Dermis lymphatic vessel endothelial cell (primary cell): ENCODE measurements around the gene CKB. TPM values are rescaled to one million over a fixed set of nuclear protein-coding genes. Genes with fewer than 3 reads are reported as not detected.

Experiments used
- total RNA-seq: library from RNA; depleted of rRNA; stranded (reverse); fragments of >200 nt; gene quantifications from 2 replicates; pipeline ENCODE4 v1.2.1, GENCODE V29; 2014

The CKB gene
- 2.4 and 6.1 TPM in 2 replicates for total RNA-seq

GRCh38 chr14:103522649-103523574 is at the start of gene CKB:
CKB (minus strand) TSS chr14:103522830; CDS start chr14:103522493, 337 bp downstream.

GRCh38 chr14:103562429-103563225 is 40.0 kb upstream of the CKB start, which contains the start of the genes BAG5 and COA8:
BAG5 (minus strand) TSS chr14:103562657; CDS start chr14:103561164, 1,493 bp downstream.
COA8 (plus strand) TSS chr14:103562960; CDS start chr14:103563002, 42 bp downstream.

DNA sequence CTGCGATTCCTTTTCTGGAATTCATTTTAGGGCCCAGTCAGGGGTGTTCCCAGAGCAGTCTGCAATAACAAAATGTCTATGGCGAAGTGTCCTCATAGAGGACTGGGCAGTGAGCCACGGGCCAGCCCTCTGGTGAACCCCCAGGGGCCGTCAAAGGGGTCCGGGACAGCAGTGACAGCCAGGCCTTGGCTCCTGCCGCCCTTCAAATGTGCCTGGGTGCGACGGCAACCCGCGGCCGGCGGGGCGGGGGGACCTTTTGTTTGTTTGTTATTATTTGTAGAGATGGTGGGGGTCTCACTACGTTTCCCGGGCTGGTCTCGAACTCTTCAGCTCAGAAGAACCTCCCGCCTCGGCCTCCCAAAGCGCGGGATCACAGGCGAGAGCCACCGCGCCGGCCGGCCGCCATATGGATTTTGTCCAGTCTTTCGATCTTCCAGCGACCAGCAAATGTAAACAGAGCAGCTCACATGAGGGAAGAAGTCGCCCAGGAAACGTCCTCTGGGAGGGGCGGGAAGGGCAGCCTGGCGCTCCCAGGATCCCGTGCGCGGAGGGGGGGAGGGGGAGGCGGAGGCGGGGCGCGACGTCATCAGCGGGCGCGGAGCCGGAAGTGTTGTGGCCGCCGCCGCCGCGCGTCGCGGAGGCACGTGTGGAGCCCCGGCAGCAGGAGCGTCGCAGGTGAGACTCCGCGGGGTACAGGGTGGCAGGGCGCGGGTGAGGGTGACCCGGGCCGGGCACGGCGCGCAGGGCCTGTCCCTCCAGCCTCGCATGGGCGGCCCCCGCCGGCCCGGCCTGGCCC is 6.2 kb upstream of the CKB start, which contains the start of gene TRMT61A:
TSS of gene TRMT61A (plus strand) at position 610 of the 796 bp plus-strand sequence. CDS start 783 bp downstream, outside the sequence.

Other genes with a start within 250 kb of the CKB start
- gene EIF5, start 188.6 kb downstream of the CKB start, total RNA-seq, result 111 and 125 TPM in 2 replicates
- 45.1 and 55.3 TPM in 2 replicates for gene MARK3, start 137.4 kb downstream of the CKB start, total RNA-seq
- 3.6 and 4.4 TPM in 2 replicates for gene TRMT61A, start 6.4 kb upstream of the CKB start, total RNA-seq
- gene BAG5, start 39.8 kb upstream of the CKB start, total RNA-seq, result 31.3 and 34.0 TPM in 2 replicates
- gene COA8, start 40.1 kb upstream of the CKB start, total RNA-seq, result 22.2 and 26.1 TPM in 2 replicates
- gene KLC1, start 106.4 kb upstream of the CKB start, total RNA-seq, result 140 and 153 TPM in 2 replicates
- gene XRCC3, start 192.6 kb upstream of the CKB start, total RNA-seq, result 5.7 and 7.2 TPM in 2 replicates
- gene ZFYVE21, start 193.0 kb upstream of the CKB start, total RNA-seq, result 62.0 and 92.0 TPM in 2 replicates